HG02943 (cell line): ENCODE measurements around the gene ADM.

Experiments
- ATAC-seq: cut with Tn5 transposase; IDR thresholded peaks from one replicate; pipeline ENCODE4 v1.9.1; 2021; ENCODE audit warnings: mild to moderate bottlenecking, low read depth, moderate library complexity; ENCODE audit not compliant: unreplicated experiment

The ADM gene

DNA sequence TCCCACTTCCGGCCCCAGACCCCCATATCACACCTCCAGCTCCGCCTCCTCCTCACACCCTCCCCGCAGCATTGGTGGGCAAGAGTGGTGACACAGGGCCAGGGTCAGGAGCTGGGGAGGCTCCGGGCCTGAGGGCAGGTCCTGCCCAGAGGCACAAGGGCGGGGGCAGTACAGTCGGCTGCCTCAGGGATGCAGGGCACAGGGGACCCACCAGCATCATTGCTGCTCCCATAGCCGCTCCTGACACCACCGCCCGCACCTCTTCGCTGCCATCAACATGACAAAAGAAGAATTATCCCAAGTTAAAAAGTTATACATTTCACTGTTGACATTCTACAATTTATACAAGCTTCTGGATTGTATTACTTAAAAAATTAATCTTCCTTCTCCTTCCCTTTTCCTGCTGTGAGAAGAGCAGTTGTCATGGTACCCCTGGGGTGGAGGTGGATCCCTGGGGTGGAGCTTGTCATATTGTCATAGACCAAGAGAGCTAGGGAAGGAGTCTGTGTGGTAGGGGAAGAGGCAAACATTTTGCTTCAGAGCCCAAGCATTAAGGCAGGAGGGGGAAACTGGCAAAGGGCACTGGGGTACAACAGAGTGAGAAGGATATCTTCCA is 15.0 kb upstream of the ADM start:
- no peak for ATAC-seq

DNA sequence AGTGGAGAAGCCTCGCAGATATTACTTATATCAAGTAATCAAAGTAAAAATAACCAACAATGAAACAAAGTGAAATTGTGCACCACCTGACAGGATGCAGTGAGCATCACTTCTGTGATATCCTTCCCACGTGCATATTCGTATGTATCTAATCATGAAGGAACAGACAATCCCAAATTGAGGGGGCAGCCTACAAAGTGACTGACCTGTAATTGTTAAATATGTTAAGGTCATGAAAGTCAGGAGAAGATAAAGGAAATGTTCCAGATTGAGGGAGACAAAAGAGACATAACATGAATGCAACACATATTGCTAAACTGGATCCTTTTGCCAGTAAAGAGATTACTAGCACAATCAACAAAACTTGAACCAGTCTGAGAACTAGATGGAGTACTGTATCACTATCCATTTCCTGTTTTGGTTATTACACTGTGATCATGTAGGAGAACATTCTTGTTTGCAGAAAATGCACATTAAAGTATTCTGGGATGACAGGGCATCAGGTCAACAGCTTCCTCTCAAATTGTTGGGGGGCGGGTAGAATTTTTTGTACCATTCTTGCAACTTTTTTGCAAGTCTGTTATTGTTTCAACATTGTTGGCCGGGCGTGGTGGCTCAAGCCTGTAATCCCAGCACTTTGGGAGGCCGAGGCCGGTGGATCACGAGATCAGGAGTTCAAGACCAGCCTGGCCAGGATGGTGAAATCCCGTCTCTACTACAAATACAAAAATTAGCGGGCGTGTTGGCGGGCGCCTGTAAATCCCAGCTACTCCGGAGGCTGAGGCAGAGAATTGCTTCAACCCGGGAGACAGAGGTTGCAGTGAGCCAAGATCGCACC is 12.9 kb upstream of the ADM start:
- no peak for ATAC-seq

DNA sequence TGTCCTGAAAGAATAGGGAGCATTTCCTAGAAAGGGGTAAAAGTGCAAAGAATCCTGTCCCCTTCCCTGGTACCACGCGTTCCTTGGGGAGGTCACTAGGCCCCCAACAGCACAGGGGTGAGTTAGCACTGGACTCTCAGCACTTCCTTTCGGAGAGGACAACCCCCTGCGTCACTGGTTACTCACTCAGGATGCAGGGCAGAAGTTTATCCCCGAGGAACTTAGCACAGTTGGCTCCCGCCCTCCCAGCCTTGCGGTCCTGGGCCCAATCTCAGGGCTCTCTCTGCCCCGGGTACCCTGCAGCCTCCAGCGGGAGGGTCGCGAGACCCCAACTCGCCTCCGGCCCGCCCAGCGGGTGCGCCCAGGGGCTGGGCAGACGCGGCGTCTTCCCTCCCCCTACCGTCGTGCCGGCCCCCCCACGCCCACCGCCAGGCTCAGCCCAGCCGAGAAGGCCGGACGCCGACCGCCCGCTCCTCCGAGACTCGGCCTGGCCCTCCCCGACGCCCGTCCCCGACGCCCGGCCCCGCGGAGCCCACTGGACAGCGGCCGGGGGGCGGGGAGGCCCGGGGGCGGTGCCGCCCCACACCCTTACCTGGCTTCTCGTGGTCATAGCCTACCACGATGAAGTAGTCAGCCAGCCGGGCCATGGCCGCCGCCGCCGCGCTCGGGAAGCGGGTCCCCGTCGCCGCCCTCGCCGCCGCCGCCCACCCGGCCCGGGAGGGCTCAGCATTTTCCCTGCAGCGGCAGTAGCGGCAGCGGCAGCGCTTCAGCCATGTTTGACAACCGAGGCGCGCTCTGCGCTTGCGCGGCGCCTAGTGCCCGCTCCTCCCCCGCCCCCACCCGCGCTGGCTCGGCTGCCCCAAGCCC is 11.2 kb upstream of the ADM start, which contains the start of gene SBF2:
Gene SBF2 (minus strand): TSS at position 797 of the 867 bp plus-strand sequence. CDS start 150 bp downstream, at position 647.
- no peak for ATAC-seq

DNA sequence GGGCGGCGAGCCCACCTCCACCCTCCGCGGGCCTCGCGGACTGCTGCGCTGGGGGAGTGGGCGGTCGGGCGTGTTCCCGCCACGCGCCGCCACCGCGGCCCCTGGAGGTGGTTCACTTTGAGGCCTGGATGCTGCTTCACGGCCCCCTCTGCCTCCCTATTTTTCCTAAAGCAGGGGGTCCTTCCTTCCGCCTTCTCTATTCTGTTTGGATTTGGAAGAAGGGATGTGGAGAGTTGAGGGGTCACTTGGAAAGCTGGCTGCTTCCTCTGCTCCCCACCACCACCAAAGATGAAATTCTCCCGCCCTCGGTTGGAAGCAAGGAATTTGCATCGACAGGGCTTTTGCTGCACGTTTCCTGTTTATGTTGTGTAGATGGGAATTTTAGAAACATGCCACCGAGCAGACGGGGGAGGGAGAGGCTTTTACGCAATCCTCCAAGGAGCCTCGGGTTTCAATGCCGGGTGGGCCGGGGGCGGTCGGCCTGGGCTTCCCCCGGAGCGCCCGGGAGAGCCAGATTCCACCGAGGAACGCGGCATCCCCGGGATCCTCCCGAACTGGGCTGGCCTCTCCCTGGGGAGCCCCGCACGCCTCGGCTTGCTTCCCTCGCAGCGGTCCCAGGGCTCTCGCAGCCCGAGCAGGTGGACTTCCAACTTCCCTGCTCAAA is 10.5 kb upstream of the ADM start:
- no peak for ATAC-seq

DNA sequence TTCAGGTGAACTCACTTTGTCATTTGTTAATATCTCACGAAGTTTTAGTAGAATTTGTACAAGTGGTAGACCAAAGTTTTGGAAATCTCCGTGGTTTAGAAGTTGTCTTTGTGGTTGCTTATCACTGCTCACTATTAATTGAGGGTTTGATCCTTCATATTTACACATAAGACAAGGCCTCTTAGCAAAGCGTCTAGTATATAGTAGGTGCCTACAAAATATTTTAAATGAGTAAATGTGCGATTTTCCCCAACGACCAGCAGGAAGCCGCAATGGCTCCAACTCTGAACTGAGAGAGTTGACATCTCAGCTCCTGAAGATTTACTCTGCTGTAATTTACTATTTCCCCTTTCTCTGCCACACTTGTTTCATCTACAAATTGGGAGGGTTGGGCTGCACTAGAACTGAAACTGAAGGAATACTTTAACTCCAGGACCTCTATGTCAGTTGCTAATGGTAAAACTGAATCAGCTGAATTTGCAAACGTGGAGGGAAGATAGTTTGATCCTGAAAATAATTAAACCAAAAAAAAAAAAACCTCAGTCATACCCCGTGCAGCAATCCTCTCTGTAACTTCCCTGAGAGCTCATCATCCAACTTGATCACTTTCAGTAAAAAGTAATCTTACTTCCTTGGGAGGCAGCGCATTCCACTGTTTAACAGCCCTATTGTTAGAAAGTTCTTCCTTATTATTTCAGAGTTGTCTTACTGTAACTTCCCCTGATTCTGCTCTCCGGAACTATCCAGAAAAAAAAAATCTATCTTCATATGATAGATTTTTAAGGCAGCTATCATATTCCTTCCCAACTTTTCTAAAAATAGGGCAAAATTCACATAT is 9.6 kb upstream of the ADM start:
- ATAC-seq = no peak

DNA sequence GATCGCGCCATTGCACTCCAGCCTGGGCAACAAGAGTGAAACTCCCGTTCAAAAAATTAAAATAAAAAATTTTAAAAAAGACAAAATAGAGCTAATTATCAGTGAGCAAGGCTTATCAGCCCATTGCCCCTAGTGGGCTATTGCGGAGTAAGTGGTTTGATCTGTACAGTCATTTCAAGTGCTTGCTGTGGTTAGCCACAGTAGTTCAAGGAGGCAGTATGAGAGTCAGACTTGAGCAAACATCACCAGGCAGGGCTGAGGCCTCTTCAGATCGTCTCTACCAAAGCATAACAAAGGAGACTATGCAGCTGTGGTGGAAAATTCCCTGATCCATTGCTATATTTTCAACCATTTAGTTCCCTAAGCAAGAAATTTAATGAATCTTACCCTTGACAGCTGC is 6.5 kb upstream of the ADM start:
- ATAC-seq = peak; percentile 94

DNA sequence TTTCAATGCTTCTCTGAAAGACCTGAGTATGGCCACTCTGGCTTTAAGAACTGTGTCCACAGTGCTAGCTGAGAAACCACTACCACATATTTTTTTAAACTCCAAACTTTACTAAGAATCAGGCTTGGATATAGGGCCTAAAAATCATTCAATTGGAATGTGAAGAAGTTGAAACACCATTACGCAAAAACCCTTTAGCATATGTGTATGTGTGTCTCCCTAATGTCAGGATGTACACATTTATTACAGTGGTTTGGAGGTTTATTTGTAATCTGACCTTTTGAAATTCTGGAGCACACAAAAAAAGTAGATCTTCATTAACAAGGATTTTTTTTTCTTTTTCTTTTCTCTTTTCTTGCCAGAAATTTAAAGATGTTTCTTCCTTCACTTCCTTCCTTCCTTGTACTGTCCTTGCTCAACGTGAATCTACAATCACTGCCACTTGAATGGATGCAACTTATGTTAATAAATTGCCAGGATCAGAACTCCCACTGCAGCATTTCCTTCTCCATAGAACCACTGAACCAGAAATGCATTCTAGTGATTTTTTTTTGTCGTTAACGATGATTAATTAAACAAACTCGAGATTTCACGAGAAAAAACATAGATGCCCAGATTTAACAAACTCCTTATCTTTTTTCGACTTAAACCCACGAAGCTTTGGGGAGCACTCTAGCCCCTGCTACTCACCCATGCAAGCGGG is 3.1 kb upstream of the ADM start:
- ATAC-seq = no peak

DNA sequence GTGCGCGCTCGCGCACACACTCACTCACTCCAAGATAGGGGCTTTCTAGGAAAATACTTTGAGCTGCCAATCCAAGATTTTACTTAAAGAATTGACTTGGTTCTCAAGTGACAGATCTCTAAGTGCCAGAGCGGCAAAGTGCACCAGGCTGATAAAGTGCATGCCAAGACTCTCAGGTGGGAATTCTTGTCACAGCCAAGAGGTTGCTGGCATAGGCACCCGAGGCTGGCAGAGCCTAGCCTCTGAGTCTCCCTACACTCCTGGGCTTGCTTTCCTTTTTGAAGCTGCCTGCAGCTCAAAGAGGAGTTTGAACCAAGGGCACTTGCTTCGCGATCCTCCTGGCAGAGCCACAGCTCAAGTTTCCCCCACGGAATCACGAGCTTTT is 2.5 kb upstream of the ADM start:
- ATAC-seq = no peak

DNA sequence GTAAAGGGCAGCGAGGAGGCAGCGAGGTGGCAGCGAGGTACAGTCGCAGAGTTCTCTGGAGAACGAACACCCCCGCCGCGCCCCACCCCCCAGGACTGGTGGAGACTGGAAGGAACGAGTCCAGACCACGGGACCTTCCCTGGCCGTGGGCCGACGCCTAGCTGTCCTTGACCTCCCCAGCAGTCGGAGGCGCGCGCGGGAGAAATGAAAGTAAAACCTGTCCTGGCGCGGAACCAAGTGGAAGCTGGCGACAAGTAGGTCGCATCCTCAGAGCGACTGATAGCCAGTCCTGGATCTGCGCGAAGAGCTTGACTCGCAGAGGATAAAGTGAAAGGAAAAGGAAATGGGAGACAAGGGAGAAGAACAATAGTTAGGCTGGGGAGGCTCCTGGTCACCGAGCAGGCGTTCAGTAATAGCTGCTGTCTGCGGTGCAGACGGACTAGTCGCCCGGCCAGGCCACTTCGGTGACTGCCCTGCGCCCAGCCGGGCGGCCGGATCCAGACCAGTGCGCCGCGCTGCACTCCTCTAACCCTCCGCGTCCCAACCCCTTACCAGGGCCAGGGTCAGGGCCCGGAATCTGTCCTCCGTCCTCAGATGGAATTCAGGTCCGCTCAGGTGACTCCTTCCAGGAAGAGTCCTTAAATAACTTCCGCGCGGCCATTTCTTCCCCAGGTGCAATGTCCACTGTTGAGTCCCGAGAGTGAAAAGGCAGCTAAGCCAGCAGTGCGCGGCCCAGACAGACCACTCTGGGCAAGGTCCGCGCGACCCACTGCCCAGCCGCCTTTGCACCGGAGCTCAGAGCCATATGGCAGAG is 1.9 kb upstream of the ADM start:
- no peak for ATAC-seq

DNA sequence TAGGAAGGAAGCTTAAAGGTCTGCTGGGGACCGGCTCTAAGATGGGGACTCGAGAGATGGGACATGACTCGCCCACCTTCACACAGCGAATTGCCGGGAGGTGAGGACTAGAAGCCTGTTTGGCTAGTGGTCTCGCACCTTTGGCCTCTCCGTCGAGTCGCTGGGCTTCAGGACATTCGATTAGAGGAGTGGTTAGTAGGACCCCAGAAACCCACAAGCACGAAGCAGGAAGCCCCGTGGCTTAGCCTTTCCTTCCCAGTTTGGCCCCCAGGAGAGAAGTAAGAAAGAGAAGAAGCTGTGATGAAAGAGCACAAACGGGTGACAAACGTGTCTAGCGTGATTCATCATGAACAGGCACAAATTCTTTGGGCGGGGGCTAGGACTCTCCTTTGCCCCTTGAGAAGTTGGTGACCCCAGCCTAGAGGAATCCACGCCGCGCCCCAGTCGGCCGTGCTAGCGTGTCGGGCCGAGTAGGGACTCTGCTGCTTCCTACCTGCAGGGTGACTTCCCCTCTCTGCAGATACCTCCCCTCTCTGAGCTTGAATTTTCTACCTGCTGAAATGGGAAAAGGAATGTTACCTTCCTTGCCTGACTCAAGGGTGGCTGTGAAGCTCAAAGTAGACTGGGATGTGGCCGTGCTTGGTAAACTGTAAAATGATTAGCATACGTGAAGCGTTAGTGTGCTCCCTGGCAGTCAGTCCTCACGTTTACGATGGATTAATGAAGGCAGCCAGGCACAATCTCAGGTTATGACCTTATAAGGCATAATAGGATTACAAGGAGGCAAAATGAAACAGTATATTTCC is 1.1 kb upstream of the ADM start:
- no peak for ATAC-seq

DNA sequence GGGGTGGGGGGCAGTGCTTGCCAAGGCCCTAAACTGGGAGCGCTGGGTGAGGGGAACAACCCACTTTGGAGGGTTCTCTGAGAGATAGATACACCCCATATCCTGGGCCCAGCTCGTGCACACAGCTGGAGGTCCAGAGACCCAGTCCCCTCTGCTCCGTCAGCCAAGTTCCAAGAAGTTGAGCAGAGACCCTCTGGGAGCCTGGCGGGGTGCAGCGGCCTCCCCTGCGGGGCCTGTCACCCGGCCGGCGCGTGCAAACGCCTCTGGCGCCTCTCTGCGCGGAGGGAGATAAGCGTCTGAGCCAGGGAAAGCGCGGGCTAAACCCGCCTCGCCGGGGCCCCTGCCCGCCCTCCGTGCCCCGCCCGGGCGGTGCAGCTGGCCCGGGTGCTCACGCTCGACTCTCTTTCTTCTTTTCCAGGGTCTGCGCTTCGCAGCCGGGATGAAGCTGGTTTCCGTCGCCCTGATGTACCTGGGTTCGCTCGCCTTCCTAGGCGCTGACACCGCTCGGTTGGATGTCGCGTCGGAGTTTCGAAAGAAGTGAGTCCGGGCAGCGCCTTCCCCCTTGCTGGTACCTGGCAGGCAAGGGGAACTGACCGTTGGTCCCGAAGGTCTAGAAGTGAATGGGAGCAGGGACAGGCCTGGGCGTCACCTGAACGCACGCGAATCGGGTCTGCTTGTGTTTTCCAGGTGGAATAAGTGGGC is 540 bp downstream of the ADM start:
- no peak for ATAC-seq

DNA sequence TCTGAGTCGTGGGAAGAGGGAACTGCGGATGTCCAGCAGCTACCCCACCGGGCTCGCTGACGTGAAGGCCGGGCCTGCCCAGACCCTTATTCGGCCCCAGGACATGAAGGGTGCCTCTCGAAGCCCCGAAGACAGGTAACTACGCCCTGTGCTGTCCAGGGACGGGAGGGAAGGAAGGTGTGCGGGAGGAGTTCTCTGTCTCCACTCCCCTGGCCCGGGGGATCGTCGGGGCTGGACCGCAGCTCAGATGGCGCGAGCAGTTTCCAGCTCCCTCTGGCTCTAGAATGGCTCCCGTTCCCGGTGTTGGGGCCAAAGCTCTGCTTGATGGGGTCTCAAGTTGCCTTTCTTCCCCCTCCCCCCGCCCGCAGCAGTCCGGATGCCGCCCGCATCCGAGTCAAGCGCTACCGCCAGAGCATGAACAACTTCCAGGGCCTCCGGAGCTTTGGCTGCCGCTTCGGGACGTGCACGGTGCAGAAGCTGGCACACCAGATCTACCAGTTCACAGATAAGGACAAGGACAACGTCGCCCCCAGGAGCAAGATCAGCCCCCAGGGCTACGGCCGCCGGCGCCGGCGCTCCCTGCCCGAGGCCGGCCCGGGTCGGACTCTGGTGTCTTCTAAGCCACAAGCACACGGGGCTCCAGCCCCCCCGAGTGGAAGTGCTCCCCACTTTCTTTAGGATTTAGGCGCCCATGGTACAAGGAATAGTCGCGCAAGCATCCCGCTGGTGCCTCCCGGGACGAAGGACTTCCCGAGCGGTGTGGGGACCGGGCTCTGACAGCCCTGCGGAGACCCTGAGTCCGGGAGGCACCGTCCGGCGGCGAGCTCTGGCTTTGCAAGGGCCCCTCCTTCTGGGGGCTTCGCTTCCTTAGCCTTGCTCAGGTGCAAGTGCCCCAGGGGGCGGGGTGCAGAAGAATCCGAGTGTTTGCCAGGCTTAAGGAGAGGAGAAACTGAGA is 1.4 kb downstream of the ADM start:
- ATAC-seq = no peak

DNA sequence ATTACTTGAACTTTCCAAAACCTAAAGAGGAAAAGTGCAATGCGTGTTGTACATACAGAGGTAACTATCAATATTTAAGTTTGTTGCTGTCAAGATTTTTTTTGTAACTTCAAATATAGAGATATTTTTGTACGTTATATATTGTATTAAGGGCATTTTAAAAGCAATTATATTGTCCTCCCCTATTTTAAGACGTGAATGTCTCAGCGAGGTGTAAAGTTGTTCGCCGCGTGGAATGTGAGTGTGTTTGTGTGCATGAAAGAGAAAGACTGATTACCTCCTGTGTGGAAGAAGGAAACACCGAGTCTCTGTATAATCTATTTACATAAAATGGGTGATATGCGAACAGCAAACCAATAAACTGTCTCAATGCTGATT is 2.1 kb downstream of the ADM start:
- ATAC-seq = no peak

DNA sequence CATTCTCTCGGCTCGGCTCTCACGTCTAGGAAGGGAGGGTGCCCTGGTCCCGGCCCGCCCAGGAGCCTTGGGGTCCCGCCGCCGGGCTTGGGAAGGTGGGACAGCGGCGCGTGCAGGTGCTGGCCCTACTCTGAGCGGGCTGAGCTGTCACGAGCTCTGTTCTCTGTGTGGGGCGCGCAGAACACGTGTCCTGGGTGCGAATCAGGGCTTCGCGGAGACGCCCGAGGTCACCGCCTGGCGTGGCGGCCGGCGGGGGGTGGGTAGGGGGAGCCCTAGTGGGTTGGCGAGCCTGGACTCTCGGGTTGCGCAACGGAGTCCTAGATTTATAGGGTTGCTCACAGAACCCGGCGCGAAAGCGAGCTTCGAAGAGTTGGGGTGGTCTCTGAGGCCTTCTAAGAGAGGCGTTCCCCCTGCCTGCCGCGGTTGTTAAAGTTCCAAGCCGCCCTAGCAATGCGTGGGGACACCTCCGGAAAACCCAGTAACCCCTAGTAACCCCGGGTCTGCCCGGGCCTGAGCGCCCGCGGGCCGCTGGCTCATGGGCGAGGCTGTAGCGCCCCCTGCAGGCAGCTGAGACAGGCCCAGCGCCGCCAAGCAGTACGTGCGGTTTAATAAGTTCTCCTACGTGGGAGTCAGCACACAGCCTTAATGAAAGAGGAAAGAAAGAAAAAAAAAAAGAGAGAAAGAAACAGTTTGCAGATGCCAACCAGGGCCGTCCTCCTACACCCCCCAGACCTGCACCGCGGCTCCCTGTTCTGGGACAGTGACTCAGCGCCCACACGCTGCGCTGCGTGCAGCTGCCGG is 2.7 kb downstream of the ADM start:
- peak; percentile 61 for ATAC-seq
